Daoy (cell line): ENCODE results near the gene RBL2. TPM values are rescaled to one million over a fixed set of nuclear protein-coding genes. Genes with fewer than 3 reads are reported as not detected.
"Not testable (repeated sequence)": the region's sequence is repeated elsewhere in the genome, so short reads cannot be mapped to it uniquely, and the experiment has no call there.

ENCODE experiments used
- DNase-seq: peaks from one replicate; pipeline ENCODE4 v3.0.0-alpha.2; 2015; ENCODE audit warnings: low read depth
- total RNA-seq: library from RNA; depleted of rRNA; stranded (reverse); fragments of >200 nt; shearing (Covaris generic); gene quantifications from 2 replicates; pipeline ENCODE4 v1.2.3, GENCODE V29; 2014; rRNA removed

RBL2 gene
- 13.8 and 16.0 TPM in 2 replicates for total RNA-seq

- peak; percentile 85 for DNase-seq
Observed at GRCh38 chr16:53434377-53435065, at the start of gene RBL2. Gene RBL2, plus strand, starts transcription at chr16:53434471. Its CDS starts 86 bp downstream, at chr16:53434557.

- DNase-seq = not testable (repeated sequence)
Observed at GRCh38 chr16:53384610-53385009, 49.7 kb upstream of the RBL2 start.

- no peak for DNase-seq
Observed at GRCh38 chr16:53404959-53405358, 29.3 kb upstream of the RBL2 start.

GRCh38 chr16:53412549-53412948, 21.7 kb upstream of the RBL2 start:
- DNase-seq = no peak

- DNase-seq = no peak
Observed at GRCh38 chr16:53413864-53414263, 20.4 kb upstream of the RBL2 start.

- DNase-seq = peak; percentile 5
Observed at GRCh38 chr16:53414381-53414780, 19.9 kb upstream of the RBL2 start.

GRCh38 chr16:53415504-53415903, 18.8 kb upstream of the RBL2 start:
- peak; percentile 31 for DNase-seq

GRCh38 chr16:53417011-53417410, 17.3 kb upstream of the RBL2 start:
- DNase-seq = no peak

- DNase-seq = no peak
Observed at GRCh38 chr16:53417976-53418375, 16.3 kb upstream of the RBL2 start.

GRCh38 chr16:53419383-53419709, 14.9 kb upstream of the RBL2 start:
- DNase-seq = not testable (repeated sequence)

- DNase-seq = no peak
Observed at GRCh38 chr16:53421248-53421647, 13.0 kb upstream of the RBL2 start.

GRCh38 chr16:53423968-53424367, 10.3 kb upstream of the RBL2 start:
- DNase-seq = not testable (repeated sequence)

- DNase-seq = no peak
Observed at GRCh38 chr16:53428681-53429080, 5.6 kb upstream of the RBL2 start.

GRCh38 chr16:53429221-53429943, 4.9 kb upstream of the RBL2 start:
- peak; percentile 6 for DNase-seq

- DNase-seq = no peak
Observed at GRCh38 chr16:53430363-53430762, 3.9 kb upstream of the RBL2 start.

GRCh38 chr16:53433509-53433908, 762 bp upstream of the RBL2 start:
- no peak for DNase-seq

- no peak for DNase-seq
Observed at GRCh38 chr16:53433930-53434376, 318 bp upstream of the RBL2 start.

- DNase-seq = peak; percentile 78
Observed at GRCh38 chr16:53435066-53435688, 906 bp downstream of the RBL2 start.

- DNase-seq = no peak
Observed at GRCh38 chr16:53440125-53440524, 5.9 kb downstream of the RBL2 start.

GRCh38 chr16:53445534-53445933, 11.3 kb downstream of the RBL2 start:
- no peak for DNase-seq

- DNase-seq = no peak
Observed at GRCh38 chr16:53446090-53446489, 11.8 kb downstream of the RBL2 start.

GRCh38 chr16:53449816-53450517, 15.7 kb downstream of the RBL2 start:
- DNase-seq = no peak
